Measurements from ENCODE around the gene ERICH3.

The ERICH3 gene

DNA sequence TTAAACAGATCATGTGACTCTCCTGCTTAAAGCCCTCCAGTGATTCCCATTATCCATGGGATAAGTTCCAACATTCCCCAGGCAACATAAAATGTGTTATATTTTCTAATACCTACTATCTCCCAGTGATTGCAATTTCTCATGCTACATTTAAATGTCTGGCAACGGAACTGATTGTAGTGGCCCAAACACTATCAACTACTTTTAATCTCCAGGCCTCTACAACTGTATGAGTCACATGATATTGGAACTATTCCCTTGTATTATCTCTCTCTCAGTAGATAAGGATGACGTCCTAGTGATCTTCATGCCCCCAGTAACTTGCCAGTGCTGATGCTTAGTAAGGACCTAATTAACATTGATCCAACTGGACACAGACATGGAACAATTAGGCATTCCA, 49.9 kb downstream of the ERICH3 start:
- POLR2A ChIA-PET (ENCODE audit: low non-redundant PET) = no interaction called here
- DNase-seq (ENCODE audit: low spot score) = no peak

GRCh38 chr1:74620242-74620641, 53.4 kb downstream of the ERICH3 start:
- DNase-seq (ENCODE audit: low spot score) = no peak
- POLR2A ChIA-PET (ENCODE audit: low non-redundant PET) = no interaction called here
- H3K27ac ChIP-seq = no peak overlapping the region
- CTCF ChIA-PET = no interaction called here
- TF ChIP-seq CTCF (conservative IDR thresholded peaks at IDR 0.05; ENCODE audit: low read depth) = no peak

More for the DNA sequence above, 49.9 kb downstream of the ERICH3 start:
- no peak overlapping the region for H3K27ac ChIP-seq
- CTCF ChIA-PET = no interaction called here
- no peak for TF ChIP-seq CTCF (conservative IDR thresholded peaks at IDR 0.05; ENCODE audit: low read depth)

- no peak for DNase-seq (ENCODE audit: low spot score)
- H3K27ac ChIP-seq = no peak overlapping the region
- CTCF ChIA-PET = no interaction called here
- POLR2A ChIA-PET (ENCODE audit: low non-redundant PET) = no interaction called here
- TF ChIP-seq CTCF (conservative IDR thresholded peaks at IDR 0.05; ENCODE audit: low read depth) = no peak
Measured at GRCh38 chr1:74618974-74619373, 54.6 kb downstream of the ERICH3 start.

DNA sequence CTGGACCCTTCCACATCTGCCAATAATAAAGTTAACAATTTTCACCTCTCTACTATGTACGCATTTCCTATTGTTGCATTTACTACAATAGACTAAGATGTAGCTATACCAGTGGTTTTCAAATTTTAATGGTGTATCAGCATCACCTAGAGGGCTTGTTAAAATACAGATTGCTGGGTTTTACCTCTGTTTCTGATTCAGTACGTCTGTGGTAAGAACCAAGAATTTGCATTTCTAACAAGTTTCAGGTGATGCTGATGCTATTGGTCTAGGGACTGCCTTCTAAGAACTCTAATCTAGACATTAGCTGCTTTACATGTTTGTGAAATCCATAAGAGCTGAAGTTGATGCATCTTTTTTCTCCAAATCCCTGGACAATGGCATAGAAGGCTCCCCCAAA, 59.7 kb downstream of the ERICH3 start:
- POLR2A ChIA-PET (ENCODE audit: low non-redundant PET) = no interaction called here
- CTCF ChIA-PET = no interaction called here
- no peak for TF ChIP-seq CTCF (conservative IDR thresholded peaks at IDR 0.05; ENCODE audit: low read depth)
- no peak for DNase-seq (ENCODE audit: low spot score)
- no peak overlapping the region for H3K27ac ChIP-seq

GRCh38 chr1:74611887-74612286, 61.7 kb downstream of the ERICH3 start:
- DNase-seq (ENCODE audit: low spot score) = no peak
- ChIA-PET POLR2A (ENCODE audit: low non-redundant PET) (no interaction called here), CTCF (no interaction called here)
- H3K27ac ChIP-seq = no peak overlapping the region
- no peak for TF ChIP-seq CTCF (conservative IDR thresholded peaks at IDR 0.05; ENCODE audit: low read depth)

- no peak for DNase-seq (ENCODE audit: low spot score)
- no peak overlapping the region for H3K27ac ChIP-seq
- ChIA-PET CTCF (no interaction called here), POLR2A (ENCODE audit: low non-redundant PET) (no interaction called here)
- no peak for TF ChIP-seq CTCF (conservative IDR thresholded peaks at IDR 0.05; ENCODE audit: low read depth)
Measured at GRCh38 chr1:74610961-74611360, 62.6 kb downstream of the ERICH3 start.

- DNase-seq (ENCODE audit: low spot score) = no peak
- ChIA-PET POLR2A (ENCODE audit: low non-redundant PET) (no interaction called here), CTCF (no interaction called here)
- H3K27ac ChIP-seq = no peak overlapping the region
- TF ChIP-seq CTCF (conservative IDR thresholded peaks at IDR 0.05; ENCODE audit: low read depth) = no peak
Measured at GRCh38 chr1:74609810-74610371, 63.7 kb downstream of the ERICH3 start.

All from RWPE1 (cell line).